SH-SY5Y (cell line): ENCODE measurements around the gene KCNE5.

Experiments
- GATA2 ChIP-seq: IDR thresholded peaks from 2 replicates; pipeline ENCODE4 v1.6.1; 2011; ENCODE audit warnings: mild to moderate bottlenecking, low read depth, low read length
- GATA3 ChIP-seq: IDR thresholded peaks from 2 replicates; pipeline ENCODE4 v1.6.1; 2011; ENCODE audit warnings: low read depth, mild to moderate bottlenecking, low read length, moderate library complexity

DNA sequence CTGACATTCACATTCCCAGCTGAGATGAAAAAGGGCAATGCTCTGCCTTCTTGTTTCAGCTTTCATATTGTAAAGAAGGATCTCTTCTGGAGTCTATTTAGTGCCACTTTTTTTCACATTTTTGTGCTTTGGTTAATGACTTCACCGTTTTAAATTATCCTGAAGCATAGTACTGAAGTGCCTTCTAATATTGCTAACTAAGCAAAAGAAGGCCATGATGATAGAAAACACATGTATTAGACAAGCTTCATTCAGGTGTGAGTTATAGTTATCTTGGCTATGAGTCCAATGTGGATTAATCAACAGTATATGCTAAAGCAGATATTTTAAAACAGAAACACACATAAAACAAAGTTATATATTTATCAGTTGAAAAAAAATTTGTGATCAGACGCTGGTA is 47.9 kb downstream of the KCNE5 start:
- TF ChIP-seq GATA3: no peak
- TF ChIP-seq GATA2: no peak
